Liver (tissue), 3 donors: ENCODE measurements around the gene RGL1.

ENCODE experiments used
- ATF3 ChIP-seq: IDR thresholded peaks from 2 replicates; pipeline ENCODE4 v1.6.1; 2016; ENCODE audit warnings: antibody characterized with exemption
- CTCF ChIP-seq: fragments of 150-350 bp; IDR thresholded peaks from 2 replicates; pipeline ENCODE4 v1.5.1; 2017; ENCODE audit warnings: improper control_type of control experiment, low read depth, low read length; ENCODE audit not compliant: missing input control
- EGR1 ChIP-seq, 2 donors: IDR thresholded peaks; 2 replicates each; pipeline ENCODE4 v1.6.1; 2016 to 2018; ENCODE audit warnings: antibody characterized with exemption in 2 of 2, low read depth in 2 of 2
- FOXA2 ChIP-seq: IDR thresholded peaks from 2 replicates; pipeline ENCODE4 v1.6.1; 2016; ENCODE audit warnings: antibody characterized with exemption
- GABPA ChIP-seq, 2 donors: IDR thresholded peaks in 1 of 2; conservative IDR thresholded peaks in 1 of 2; 2 replicates each; pipeline ENCODE4 v1.6.1; 2016; ENCODE audit warnings: antibody characterized with exemption in 2 of 2, mild to moderate bottlenecking in 1 of 2, moderate library complexity in 1 of 2
- MAX ChIP-seq: IDR thresholded peaks from 2 replicates; pipeline ENCODE4 v1.6.1; 2016; ENCODE audit warnings: antibody characterized with exemption
- RAD21 ChIP-seq, 2 donors: IDR thresholded peaks; 2 replicates each; pipeline ENCODE4 v1.6.1; 2016; ENCODE audit warnings: antibody characterized with exemption in 2 of 2, mild to moderate bottlenecking in 2 of 2
- REST ChIP-seq: IDR thresholded peaks from 2 replicates; pipeline ENCODE4 v1.6.1; 2016; ENCODE audit warnings: antibody characterized with exemption, mild to moderate bottlenecking
- RXRA ChIP-seq, 2 donors: IDR thresholded peaks; 2 replicates each; pipeline ENCODE4 v1.6.1; 2017 to 2018; ENCODE audit warnings: antibody characterized with exemption in 2 of 2, mild to moderate bottlenecking in 1 of 2
- YY1 ChIP-seq: IDR thresholded peaks from 2 replicates; pipeline ENCODE4 v1.6.1; 2016; ENCODE audit warnings: antibody characterized with exemption, mild to moderate bottlenecking
- ZBTB33 ChIP-seq: IDR thresholded peaks from 2 replicates; pipeline ENCODE4 v1.6.1; 2016; ENCODE audit warnings: antibody characterized with exemption
- donor health status: healthy.
- donor health status: healthy.

GRCh38 chr1:183908079-183908478 lies 103.2 kb downstream of the RGL1 start:
- TF ChIP-seq FOXA2 (no peak), EGR1 (IDR thresholded peaks at IDR 0.05; ENCODE audit: low read depth in 2 of 2) (no peak), RAD21 (IDR thresholded peaks at IDR 0.05) (no peak), YY1 (no peak), ZBTB33 (no peak), RXRA (IDR thresholded peaks at IDR 0.05) (no peak), ATF3 (no peak), MAX (no peak), CTCF (no peak), REST (no peak), GABPA (IDR thresholded peaks at IDR 0.05 in 1 of 2, conservative IDR thresholded peaks at IDR 0.05 in 1 of 2) (no peak)
